Breast epithelium (tissue), 3 donors: ENCODE measurements around the gene FES.
"Not testable (repeated sequence)": the region's sequence is repeated elsewhere in the genome, so short reads cannot be mapped to it uniquely, and the experiment has no call there.

Experiments
- CTCF ChIP-seq, 3 donors: fragments of 450-650 bp; IDR thresholded peaks; one replicate each; pipeline ENCODE4 v1.5.1; 2016 to 2017; ENCODE audit warnings: antibody characterized with exemption in 3 of 3, mild to moderate bottlenecking in 3 of 3, moderate library complexity in 3 of 3
- POLR2A ChIP-seq: fragments of 450-650 bp; IDR thresholded peaks from one replicate; pipeline ENCODE4 v1.6.1; 2016; ENCODE audit warnings: antibody characterized with exemption, mild to moderate bottlenecking, moderate library complexity
- POLR2AphosphoS5 ChIP-seq, 3 donors: sonication (generic); formaldehyde crosslinking; IDR thresholded peaks; one replicate each; pipeline ENCODE4 v1.6.1; 2017; ENCODE audit warnings: antibody characterized with exemption in 3 of 3

- TF ChIP-seq CTCF (IDR thresholded peaks at IDR 0.05); POLR2A; POLR2AphosphoS5 (IDR thresholded peaks at IDR 0.05): not testable (repeated sequence)
Measured at GRCh38 chr15:90909449-90909848, 25.1 kb downstream of the FES start.
